Activated CD8-positive, alpha-beta memory T cell treated with anti-CD3 and anti-CD28 coated beads, Interleukin-2, amount 10 ng/mL, durations not matched to agents 7 days and 5 days (primary cell): ENCODE results near the gene GKN1. TPM values are rescaled to one million over a fixed set of nuclear protein-coding genes. Genes with fewer than 3 reads are reported as not detected.
A peak's percentile ranks its signal among the peaks of the same experiment; 100 is the strongest.

ENCODE experiments used
- ATAC-seq: fragments of 150-1000 bp; cut with Tn5 transposase; one replicate; pipeline ENCODE4 v1.10.0; 2021; ENCODE audit warnings: moderate library complexity
- CTCF ChIA-PET: fragments of 350-600 bp; sonication (Branson Sonifier 250); formaldehyde crosslinking; loops from one replicate; lab custom pipeline; 2021; ENCODE audit warnings: antibody characterized with exemption; lab: Charles Lee
- DNase-seq: peaks from one replicate; pipeline ENCODE4 v3.0.0-alpha.2; 2020
- H3K27ac Mint-ChIP-seq: one replicate; pipeline ENCODE4 v1.8.0; 2021; ENCODE audit warnings: mild to moderate bottlenecking, mixed read lengths
- H3K27me3 Mint-ChIP-seq: one replicate; pipeline ENCODE4 v1.8.0; 2021; ENCODE audit warnings: mixed read lengths
- H3K36me3 Mint-ChIP-seq: one replicate; pipeline ENCODE4 v1.8.0; 2021; ENCODE audit warnings: mild to moderate bottlenecking, mixed read lengths
- H3K4me1 Mint-ChIP-seq: one replicate; pipeline ENCODE4 v1.8.0; 2021; ENCODE audit warnings: mixed read lengths
- H3K4me3 Mint-ChIP-seq: one replicate; pipeline ENCODE4 v1.8.0; 2021; ENCODE audit warnings: mild to moderate bottlenecking, moderate library complexity, mixed read lengths
- H3K9me3 Mint-ChIP-seq: one replicate; pipeline ENCODE4 v1.8.0; 2022; ENCODE audit warnings: low read depth, mixed read lengths
- total RNA-seq, 2 experiments: library from RNA; stranded (reverse); gene quantifications; one replicate each; pipeline ENCODE4 v1.2.3, GENCODE V29; 2021

Gene GKN1
- total RNA-seq, 2 experiments from 2014 or later: not detected

GRCh38 chr2:69017080-69017479 is 42.6 kb downstream of the GKN1 start:
- CTCF ChIA-PET: no interaction called here

GRCh38 chr2:69017835-69018234 is 43.4 kb downstream of the GKN1 start:
- H3K27ac Mint-ChIP-seq: no peak overlapping the region
- peaks cover 12% of the 10 kb centered on the region for H3K4me1 Mint-ChIP-seq
- DNase-seq: no peak
- CTCF ChIA-PET: no interaction called here
- peaks cover 75% of the 10 kb centered on the region for H3K27me3 Mint-ChIP-seq
- no peak for ATAC-seq
- H3K9me3 Mint-ChIP-seq: no peaks in the 10 kb centered on the region
- no peaks in the 10 kb centered on the region for H3K36me3 Mint-ChIP-seq
- H3K4me3 Mint-ChIP-seq: no peak overlapping the region

More at GRCh38 chr2:69017080-69017479, 42.6 kb downstream of the GKN1 start:
- Mint-ChIP-seq H3K4me1 (peaks cover 17% of the 10 kb centered on the region), H3K36me3 (no peaks in the 10 kb centered on the region), H3K9me3 (no peaks in the 10 kb centered on the region), H3K27me3 (peaks cover 80% of the 10 kb centered on the region), H3K4me3 (no peak overlapping the region), H3K27ac (no peak overlapping the region)
- no peak for DNase-seq
- no peak for ATAC-seq

GRCh38 chr2:69018678-69019095 is 44.3 kb downstream of the GKN1 start:
- no peak for ATAC-seq
- Mint-ChIP-seq H3K36me3 (no peaks in the 10 kb centered on the region), H3K4me1 (peaks cover 8% of the 10 kb centered on the region), H3K27me3 (peaks cover 68% of the 10 kb centered on the region), H3K4me3 (no peak overlapping the region), H3K27ac (no peak overlapping the region), H3K9me3 (no peaks in the 10 kb centered on the region)
- CTCF ChIA-PET: no interaction called here
- no peak for DNase-seq

- H3K27me3 Mint-ChIP-seq: peaks cover 51% of the 10 kb centered on the region
- DNase-seq: no peak
- ATAC-seq: no peak
- H3K4me1 Mint-ChIP-seq: no peaks in the 10 kb centered on the region
- H3K36me3 Mint-ChIP-seq: no peaks in the 10 kb centered on the region
- H3K9me3 Mint-ChIP-seq: no peaks in the 10 kb centered on the region
- no peak overlapping the region for H3K4me3 Mint-ChIP-seq
- H3K27ac Mint-ChIP-seq: no peak overlapping the region
- CTCF ChIA-PET: no interaction called here
These were observed 46.3 kb downstream of the GKN1 start for GRCh38 chr2:69020496-69021426.

GRCh38 chr2:69021727-69022126 is 47.3 kb downstream of the GKN1 start:
- CTCF ChIA-PET: interaction anchor here (0.5 kb wide), 1 partner anchor 9 kb away, joined by 3 read pairs; the partner anchor contains the start of gene ANTXR1
- no peak overlapping the region for H3K27ac Mint-ChIP-seq

GRCh38 chr2:69022548-69022947 is 48.1 kb downstream of the GKN1 start:
- no peaks in the 10 kb centered on the region for H3K4me1 Mint-ChIP-seq
- CTCF ChIA-PET: no interaction called here
- DNase-seq (no peak), ATAC-seq (no peak)
- no peaks in the 10 kb centered on the region for H3K36me3 Mint-ChIP-seq
- peaks cover 54% of the 10 kb centered on the region for H3K27me3 Mint-ChIP-seq
- no peak overlapping the region for H3K4me3 Mint-ChIP-seq
- H3K9me3 Mint-ChIP-seq: no peaks in the 10 kb centered on the region
- H3K27ac Mint-ChIP-seq: no peak overlapping the region

More at GRCh38 chr2:69021727-69022126, 47.3 kb downstream of the GKN1 start:
- ATAC-seq: no peak
- peaks cover 54% of the 10 kb centered on the region for H3K27me3 Mint-ChIP-seq
- no peak overlapping the region for H3K4me3 Mint-ChIP-seq
- DNase-seq: no peak
- no peaks in the 10 kb centered on the region for H3K9me3 Mint-ChIP-seq
- no peaks in the 10 kb centered on the region for H3K4me1 Mint-ChIP-seq
- no peaks in the 10 kb centered on the region for H3K36me3 Mint-ChIP-seq

- no peaks in the 10 kb centered on the region for H3K4me1 Mint-ChIP-seq
- H3K27me3 Mint-ChIP-seq: peaks cover 51% of the 10 kb centered on the region
- ATAC-seq: no peak
- H3K4me3 Mint-ChIP-seq: no peak overlapping the region
- CTCF ChIA-PET: no interaction called here
- H3K36me3 Mint-ChIP-seq: no peaks in the 10 kb centered on the region
- no peak overlapping the region for H3K27ac Mint-ChIP-seq
- DNase-seq: no peak
- no peaks in the 10 kb centered on the region for H3K9me3 Mint-ChIP-seq
These were observed 48.8 kb downstream of the GKN1 start for GRCh38 chr2:69023236-69023635.

- peak; percentile 49 for DNase-seq
These were observed 51.6 kb downstream of the GKN1 start for GRCh38 chr2:69026026-69026425.

GRCh38 chr2:69026691-69027459 is 52.4 kb downstream of the GKN1 start:
- peaks cover 44% of the 10 kb centered on the region for H3K27me3 Mint-ChIP-seq
- CTCF ChIA-PET: interaction anchor here (1.0 to 1.2 kb wide), 3 partner anchors 12 to 293 kb away, joined by 3 read pairs; no protein-coding TSS in a partner anchor
- ATAC-seq: no peak
- no peaks in the 10 kb centered on the region for H3K9me3 Mint-ChIP-seq
- no peak overlapping the region for H3K27ac Mint-ChIP-seq
- H3K4me3 Mint-ChIP-seq: no peak overlapping the region
- no peaks in the 10 kb centered on the region for H3K4me1 Mint-ChIP-seq
- no peaks in the 10 kb centered on the region for H3K36me3 Mint-ChIP-seq
- DNase-seq: no peak

More at GRCh38 chr2:69026026-69026425, 51.6 kb downstream of the GKN1 start:
- no peak overlapping the region for H3K27ac Mint-ChIP-seq
- no peaks in the 10 kb centered on the region for H3K4me1 Mint-ChIP-seq
- H3K9me3 Mint-ChIP-seq: no peaks in the 10 kb centered on the region
- no peaks in the 10 kb centered on the region for H3K36me3 Mint-ChIP-seq
- peaks cover 45% of the 10 kb centered on the region for H3K27me3 Mint-ChIP-seq
- no peak overlapping the region for H3K4me3 Mint-ChIP-seq
- CTCF ChIA-PET: interaction anchor here (1.0 to 1.2 kb wide), 2 partner anchors 281 to 293 kb away, joined by 3 read pairs; no protein-coding TSS in a partner anchor
- no peak for ATAC-seq

Other genes starting within 250 kb of the GKN1 start
- 100 to 1,000 TPM in 1 of 2 experiments, 10 to 100 TPM in 1; 90.2 to 126 TPM for gene ARHGAP25, start 239.8 kb upstream of the GKN1 start, total RNA-seq
- not detected for gene BMP10, start 103.2 kb upstream of the GKN1 start, total RNA-seq
- gene GKN2, start 21.7 kb upstream of the GKN1 start, total RNA-seq: not detected
- gene ANTXR1, start 38.5 kb downstream of the GKN1 start, total RNA-seq: under 1 TPM in 1 of 2 experiments, not detected in 1; 0.23 TPM